Loucy (cell line): ENCODE data around the gene ERF.

ENCODE experiments used
- CTCF ChIP-seq: fragments of 200-600 bp; sonication (generic); conservative IDR thresholded peaks from 2 replicates; pipeline ENCODE4 v1.5.1; 2014; ENCODE audit warnings: mild to moderate bottlenecking, antibody characterized with exemption, low read length
- EZH2phosphoT487 ChIP-seq: fragments of 200-600 bp; IDR thresholded peaks from 2 replicates; pipeline ENCODE4 v1.6.1; 2018; ENCODE audit warnings: antibody characterized with exemption, mild to moderate bottlenecking, moderate library complexity, borderline replicate concordance

DNA sequence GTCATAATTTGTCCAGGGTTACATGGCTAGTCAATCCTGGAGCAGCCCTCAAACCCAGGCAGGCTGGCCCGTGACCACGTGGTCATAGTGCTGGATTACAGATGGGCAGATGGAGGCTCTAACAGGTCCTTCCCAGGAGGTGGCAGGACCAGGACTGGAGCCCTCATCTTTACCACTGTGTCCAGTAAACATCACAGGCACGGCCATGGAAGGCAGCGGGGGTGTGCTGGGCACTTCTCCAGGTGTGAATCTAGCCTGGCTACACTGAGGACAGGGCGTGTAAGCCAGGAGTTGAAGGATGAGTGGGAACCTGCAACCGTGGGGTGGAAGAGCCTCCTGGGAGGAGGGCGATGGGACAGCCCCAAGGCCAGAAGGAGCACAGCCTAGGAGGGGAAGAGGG, 20.2 kb upstream of the ERF start:
- no peak for TF ChIP-seq CTCF
- no peak for TF ChIP-seq EZH2phosphoT487
